Astrocyte of the cerebellum (primary cell): ENCODE results near the gene DELE1.

Experiments
- DNase-seq: peaks from one replicate; pipeline ENCODE4 v3.0.0-alpha.2; 2011; ENCODE audit warnings: low read depth
- H3K4me3 ChIP-seq: 2 replicates; pipeline ENCODE4 v1.5.1; 2011; ENCODE audit warnings: mild to moderate bottlenecking, low read depth, low read length, moderate library complexity
- in situ Hi-C: cut with HindIII; loops from 2 replicates; pipeline ENCODE4 v1.10.0; 2017; ENCODE audit warnings: low sequenced_read_pairs
- TF ChIP-seq, protein P1 (sequence below): IDR thresholded peaks from 2 replicates; pipeline ENCODE4 v1.5.1; 2012; ENCODE audit warnings: low read length, low read depth, moderate library complexity, mild to moderate bottlenecking; ENCODE audit errors: missing control alignments

The DELE1 gene

DNA sequence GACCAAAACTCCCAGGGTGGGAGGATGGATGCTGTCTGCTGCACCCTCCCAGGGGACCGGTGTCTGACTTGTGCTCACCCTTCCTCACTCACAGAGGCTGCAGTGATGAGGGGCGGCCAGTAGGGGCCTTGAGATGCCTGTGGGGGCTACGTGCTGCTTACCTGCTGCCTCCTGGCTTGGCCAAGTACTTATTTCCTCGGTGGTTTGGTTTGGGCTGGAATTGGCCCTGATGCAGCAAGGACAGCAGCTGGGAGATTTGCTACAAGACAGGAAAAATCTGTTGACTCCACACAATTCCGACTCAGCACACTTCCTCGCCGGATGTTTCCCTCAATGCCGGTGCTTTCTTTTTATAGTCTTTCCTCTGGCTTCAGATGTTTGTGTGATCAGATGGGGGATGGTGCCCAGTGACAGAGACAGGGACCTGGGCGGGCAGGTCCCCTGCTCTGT lies 27.7 kb downstream of the DELE1 start:
- DNase-seq, result no peak
- in situ Hi-C loops, result no loop called here
- H3K4me3 ChIP-seq, result no peak overlapping the region
- TF ChIP-seq, protein P1, sequence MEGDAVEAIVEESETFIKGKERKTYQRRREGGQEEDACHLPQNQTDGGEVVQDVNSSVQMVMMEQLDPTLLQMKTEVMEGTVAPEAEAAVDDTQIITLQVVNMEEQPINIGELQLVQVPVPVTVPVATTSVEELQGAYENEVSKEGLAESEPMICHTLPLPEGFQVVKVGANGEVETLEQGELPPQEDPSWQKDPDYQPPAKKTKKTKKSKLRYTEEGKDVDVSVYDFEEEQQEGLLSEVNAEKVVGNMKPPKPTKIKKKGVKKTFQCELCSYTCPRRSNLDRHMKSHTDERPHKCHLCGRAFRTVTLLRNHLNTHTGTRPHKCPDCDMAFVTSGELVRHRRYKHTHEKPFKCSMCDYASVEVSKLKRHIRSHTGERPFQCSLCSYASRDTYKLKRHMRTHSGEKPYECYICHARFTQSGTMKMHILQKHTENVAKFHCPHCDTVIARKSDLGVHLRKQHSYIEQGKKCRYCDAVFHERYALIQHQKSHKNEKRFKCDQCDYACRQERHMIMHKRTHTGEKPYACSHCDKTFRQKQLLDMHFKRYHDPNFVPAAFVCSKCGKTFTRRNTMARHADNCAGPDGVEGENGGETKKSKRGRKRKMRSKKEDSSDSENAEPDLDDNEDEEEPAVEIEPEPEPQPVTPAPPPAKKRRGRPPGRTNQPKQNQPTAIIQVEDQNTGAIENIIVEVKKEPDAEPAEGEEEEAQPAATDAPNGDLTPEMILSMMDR, result peak; percentile 53

DNA sequence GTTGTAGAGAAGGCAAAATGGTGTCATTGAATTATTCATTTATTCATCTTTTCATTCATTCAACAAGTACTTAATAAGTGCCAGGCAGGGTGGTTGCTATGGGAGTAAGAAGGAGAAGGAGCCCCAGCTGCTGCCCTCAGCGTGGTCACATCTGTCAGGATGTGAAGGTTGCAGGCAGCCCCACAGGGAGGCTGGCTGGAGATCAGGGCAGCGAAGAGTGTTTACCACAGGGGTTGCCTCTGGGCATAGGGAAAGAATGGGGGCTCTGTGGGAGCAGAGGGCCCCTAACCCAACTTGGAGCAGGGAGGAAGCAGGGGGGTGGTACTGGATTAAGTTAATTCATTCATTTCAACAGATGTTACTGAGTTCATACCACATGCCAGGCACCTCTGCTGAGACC lies 28.3 kb downstream of the DELE1 start:
- DNase-seq, result no peak
- TF ChIP-seq, protein P1, result no peak
- H3K4me3 ChIP-seq, result no peak overlapping the region
- in situ Hi-C loops, result no loop called here

DNA sequence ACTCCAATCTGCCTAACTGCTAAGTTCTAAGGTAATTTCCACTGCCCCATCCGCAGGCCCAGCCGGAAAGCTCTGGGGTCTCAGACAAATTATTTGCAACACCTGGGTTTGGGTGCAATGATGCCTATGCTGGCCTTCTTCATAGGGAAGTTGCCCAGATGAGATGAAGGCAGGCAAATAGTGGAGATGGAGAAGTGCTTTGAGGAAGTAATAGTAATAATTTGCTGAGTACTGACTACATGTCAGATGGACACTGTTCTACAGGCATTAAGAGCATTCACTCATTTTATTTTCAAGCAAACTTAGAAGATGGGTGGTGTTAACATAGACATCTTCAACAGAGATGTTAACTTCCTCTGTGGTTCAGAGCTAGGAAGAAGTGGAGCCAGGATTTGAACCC lies 30.5 kb downstream of the DELE1 start:
- DNase-seq, result no peak
- H3K4me3 ChIP-seq, result no peak overlapping the region
- in situ Hi-C loops, result no loop called here
- TF ChIP-seq, protein P1, result no peak

DNA sequence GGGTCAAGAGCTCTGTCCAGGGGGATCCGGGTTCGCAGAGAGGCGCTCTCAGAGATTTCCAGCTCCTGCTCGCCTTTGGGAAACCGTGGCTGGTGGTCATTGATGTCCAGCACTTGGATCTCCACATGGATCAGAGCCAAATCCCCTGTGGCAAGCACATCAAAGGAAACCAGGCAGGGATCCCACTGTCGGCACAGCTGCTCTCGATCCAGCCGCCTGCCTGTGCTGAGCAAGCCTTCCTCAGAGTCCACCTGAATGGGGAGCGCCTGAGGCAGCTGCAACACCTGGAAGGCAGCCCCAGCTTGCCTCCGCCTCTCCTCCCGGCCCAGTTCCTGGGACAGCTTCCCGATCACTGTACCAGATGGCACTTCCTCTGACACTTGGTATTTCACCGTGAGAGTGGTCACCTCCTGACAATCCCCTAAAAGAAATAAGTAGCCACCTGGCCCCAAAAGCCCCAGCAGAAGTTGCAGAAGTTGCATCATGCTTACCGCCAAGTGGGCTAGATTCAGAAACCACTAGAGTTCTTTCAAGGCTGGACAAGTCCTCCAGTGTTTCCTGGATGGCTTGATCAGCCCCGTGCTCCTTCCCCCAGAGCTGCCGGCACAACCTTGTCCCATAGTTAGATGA lies 33.8 kb downstream of the DELE1 start:
- in situ Hi-C loops, result no loop called here
- TF ChIP-seq, protein P1, result no peak
- H3K4me3 ChIP-seq, result no peak overlapping the region
- DNase-seq, result no peak

DNA sequence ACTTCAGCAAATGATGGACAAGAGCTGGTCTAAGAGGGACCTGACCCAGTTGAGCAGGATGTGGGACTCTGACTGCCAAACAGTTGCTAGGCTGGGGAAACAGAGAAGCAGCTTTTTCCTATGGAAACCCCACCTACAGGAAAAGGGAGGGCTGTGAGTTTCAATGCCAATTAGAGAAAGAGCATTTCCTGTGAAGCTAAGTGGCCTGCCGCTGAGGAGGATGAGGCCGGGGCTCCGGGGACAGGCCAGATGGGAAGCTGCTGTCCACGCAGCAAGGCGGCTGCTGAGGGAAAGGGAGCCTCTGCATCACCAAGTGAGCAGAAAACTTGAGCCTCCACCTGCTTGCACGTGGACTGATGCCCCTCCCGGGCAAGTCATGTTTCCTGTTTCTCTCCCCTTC lies 34.4 kb downstream of the DELE1 start, which contains the start of gene PCDH12:
Gene PCDH12, minus strand, starts transcription at position 90 of the 400 bp plus-strand sequence. CDS start 351 bp downstream, outside the sequence.
- DNase-seq, result no peak
- TF ChIP-seq, protein P1, result no peak
- in situ Hi-C loops, result no loop called here
- H3K4me3 ChIP-seq, result no peak within 1 kb of the TSS

DNA sequence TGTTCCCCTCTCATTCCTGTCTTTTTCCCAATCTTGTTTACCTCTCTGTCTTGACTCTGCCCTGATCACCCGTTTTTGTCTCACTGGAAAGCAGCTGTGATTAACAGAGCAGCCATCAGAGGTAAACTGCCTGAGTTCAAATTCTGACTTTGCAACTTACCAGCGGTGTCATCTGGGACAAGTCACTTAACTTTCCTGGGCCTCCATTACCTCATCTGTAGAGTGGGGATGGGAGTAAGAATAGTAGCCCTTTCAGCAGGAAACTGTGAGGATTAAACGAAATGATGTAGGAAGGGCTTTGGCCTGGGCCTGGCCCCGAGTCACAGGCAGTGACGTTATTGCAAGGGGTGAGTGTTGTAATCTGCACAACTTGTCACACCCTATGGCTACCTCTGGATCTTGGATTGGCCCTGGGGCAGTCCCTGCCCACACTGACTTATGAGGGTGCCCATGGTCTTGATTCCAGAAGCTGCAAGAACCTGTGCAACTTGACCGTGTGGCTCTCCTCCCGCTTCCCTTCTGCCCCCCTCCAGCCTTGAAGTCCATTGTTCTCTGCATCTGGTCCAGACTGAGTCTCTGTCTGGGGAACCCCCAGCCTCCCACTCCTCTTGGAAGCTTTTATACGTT lies 35.0 kb downstream of the DELE1 start:
- TF ChIP-seq, protein P1, result no peak
- in situ Hi-C loops, result no loop called here
- H3K4me3 ChIP-seq, result no peak overlapping the region
- no peak for DNase-seq
